GM18517 (cell line): Measurements from ENCODE around the gene MCC.

Source experiments
- ATAC-seq: cut with Tn5 transposase; IDR thresholded peaks from one replicate; pipeline ENCODE4 v1.9.1; 2021; ENCODE audit warnings: mild to moderate bottlenecking, moderate library complexity; ENCODE audit not compliant: unreplicated experiment

MCC gene

DNA sequence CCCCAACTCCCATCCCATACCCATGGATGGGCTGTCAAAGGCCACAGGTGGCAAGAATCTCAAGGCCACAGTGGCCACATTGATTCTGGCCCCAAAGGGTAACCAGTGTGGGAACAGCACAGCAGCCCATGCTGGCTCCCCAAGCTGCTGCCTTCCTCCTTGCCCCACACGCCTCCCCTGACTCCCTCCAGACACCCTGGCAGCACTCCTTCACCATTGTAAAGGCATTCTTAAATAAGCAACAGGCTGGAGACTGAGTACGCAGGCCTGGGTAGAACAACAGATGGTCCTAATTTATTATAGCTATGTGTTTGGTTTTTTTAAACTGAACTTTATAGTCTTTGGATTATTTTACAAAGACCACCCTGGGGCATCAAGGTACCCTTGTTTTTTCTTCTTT is 212.3 kb downstream of the MCC start:
- ATAC-seq, result no peak

DNA sequence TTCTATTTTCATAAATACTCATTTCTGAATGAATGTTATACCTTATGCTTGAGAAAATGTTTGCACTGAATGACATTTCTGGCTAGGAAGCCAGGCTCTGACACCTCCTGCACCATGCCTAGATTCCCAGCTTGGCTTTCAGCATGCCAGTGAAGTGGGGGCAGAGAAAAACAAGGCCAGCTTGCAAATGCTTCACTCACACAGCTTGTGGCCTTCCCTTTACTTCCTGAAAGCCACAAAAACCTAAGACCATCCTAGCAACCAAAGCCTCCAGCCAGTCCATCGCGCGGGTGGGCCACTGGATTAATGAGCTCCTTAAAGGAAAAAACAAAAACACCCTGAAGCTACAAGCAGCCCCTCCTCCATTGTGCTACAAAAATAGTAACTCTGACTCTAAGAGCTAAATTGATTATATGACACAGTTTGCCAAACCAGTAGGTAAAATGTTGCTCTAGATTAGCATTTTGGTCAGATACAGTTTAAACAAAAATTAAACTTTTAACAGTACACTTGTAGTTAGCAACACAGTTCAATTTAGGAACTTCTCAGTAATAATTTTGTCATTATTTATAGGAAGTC is 213.3 kb downstream of the MCC start:
- ATAC-seq, result no peak

DNA sequence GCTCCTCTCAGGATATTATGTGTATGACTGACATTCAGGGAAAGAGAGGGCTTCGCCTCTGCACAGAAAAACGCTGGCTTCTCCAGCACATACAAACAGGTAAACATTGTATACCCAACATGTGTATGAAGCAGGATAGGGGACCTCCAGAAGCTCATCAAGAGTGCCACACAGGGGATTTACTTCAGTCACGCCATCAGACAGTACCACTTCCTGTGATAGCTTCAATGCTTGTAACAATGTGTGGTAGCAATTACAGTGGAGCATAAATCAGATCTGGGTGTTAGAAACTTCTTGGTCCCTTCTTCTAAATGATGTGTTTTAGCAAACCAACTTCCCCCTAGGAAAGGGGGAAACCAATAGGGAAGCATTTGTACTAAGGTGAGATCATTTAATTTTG is 214.3 kb downstream of the MCC start:
- ATAC-seq, result no peak

DNA sequence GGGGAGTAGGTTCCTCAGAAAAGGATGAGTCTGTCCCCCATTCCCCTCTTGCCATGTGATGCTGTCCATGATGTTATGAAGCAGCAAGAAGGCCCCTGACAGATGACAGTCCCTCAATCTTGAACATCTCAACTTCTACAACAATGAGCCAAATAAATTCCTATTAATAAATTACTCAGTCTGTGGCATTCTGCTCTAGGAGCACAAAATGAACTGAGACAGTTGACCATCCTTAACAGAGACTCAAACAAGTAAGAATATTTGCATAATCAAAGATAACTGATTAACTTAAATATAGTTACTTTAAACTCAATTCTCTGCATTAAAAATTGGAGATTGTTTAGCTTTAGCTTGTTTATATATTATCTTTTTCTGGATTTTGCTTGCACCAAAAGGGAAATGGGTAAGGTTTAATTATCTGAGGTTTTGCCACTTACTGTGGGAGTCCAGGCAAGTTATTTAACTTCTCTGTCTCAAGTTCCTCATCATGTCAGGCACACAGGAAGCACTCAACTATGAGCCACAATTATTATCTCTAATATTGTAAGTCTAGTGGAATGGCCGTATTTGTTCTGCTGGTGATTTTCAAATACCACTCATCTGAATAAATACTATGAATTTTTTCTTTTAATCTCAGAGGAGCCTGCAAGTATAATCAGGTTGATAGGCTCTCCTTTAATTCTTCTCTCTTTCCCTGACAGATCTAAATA is 216.4 kb downstream of the MCC start:
- no peak for ATAC-seq

DNA sequence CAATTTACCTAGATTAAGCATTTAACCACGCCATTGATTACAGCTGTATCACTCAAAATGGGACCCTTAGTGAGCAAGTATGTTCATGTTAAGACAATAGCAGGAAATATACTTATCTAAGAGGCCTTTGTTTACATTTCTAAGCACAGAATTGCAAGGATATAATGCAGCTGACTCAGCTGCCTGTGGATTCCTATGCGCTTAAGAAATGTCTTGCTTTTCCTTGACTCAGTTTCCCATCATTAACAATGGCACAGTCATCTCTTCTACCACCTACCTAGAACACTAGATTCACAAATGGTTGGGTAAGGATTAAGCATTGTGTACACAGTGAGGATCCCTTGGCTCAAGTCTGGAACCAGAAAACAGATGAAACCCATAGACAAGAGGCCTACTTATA is 217.2 kb downstream of the MCC start:
- no peak for ATAC-seq

DNA sequence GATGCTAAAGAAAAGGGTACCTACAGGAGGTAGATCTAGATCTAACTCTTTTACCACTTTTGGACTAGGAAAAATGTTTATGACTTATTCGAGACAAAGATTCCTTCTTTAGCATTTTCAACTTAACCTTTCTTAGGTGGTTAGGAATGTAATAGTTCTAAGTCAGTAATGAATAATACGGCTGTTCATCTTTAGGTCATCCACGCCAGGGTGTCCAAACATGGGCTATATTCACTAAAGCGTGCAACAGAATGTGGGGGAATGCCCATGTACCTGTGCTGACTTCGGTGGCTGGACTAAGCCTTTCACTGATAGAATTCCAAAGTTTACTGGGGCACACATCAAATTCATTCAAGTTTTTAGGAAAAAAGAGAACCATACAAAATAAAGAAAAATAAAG is 218.2 kb downstream of the MCC start:
- ATAC-seq, result no peak

DNA sequence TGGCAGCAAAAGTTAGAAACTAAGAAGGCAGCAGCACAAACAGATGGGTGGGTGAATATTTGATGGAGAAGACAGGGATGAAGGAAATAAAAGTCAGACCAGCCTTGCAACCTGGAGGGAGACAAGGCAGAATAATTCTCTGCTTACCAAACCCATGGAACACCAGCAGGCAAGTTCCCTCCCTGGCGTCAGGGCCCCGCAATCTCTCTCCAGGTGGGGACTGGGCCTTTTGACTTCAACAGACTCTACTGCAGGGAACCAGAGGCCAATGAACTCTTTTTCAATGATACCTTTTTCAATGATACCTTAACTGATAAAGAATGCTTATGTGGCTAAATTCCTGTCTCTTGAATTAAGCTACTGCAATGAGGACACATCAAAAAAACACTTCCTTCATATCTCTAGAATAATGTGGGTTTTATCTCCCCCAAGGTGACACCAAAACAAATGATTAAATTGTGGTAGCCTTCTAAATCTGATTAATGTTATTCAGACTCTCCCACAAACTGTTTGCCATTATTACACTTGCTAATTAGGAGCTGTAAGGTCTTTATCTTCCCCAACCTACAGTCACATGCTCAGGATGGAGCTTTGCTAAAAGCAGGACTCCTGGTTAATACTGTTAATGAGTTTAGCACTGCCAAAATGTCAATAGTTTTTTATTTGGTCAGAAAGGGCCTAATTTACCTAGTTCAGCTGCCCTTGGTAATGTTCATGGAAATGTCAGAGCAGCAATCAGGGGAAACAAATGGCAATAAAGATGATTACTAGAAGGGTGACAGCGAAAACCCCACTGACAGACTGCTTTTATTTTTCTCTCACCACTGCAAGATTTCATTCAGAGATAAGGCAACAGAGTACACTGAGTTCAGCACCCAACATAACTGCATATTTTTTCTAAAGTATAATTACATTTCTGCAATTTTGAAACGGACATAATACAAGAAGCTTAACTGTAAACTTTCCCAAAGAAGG is 218.9 kb downstream of the MCC start:
- no peak for ATAC-seq

DNA sequence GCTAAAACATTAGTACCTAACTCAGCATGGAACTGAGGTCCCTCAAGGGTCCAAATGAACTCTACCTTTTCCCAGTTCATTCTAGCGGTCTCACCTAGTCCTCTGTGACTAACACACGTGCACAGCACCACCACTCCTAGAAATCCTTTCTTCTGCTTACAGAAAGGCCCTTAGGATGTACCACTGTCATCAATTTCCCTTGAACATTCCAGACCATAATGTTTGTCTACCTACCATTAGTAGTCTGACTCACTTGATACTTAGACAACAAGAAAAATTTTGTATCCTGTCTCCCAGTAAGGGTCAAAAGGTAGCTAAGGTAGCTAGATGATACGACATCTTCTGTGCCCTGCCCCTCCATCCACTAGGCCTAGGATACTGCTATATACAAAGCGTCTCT is 220.0 kb downstream of the MCC start:
- no peak for ATAC-seq

DNA sequence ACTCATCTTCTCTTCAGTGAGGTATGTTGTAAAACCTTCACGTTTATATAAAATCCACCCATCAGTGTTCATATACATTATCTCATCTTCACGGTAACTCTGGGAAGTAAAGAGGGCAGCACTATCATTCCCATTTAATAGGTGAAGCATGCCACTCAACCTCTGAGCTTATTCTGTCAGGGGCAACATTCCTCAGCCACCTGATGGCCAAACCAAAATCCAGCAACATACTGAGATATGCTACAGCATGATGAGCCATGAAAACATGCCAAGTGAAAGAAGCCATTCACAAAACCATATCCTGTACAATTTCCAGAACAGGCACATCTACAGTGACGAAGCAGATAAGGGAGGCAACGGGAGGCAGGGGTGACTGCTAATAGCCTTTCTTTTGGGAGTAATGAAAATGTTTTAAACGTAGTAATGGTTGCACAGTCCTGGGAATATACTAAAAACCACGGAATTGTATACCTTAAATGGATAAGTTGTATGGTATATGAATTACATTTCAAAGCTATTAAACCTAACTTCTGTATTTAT is 220.8 kb downstream of the MCC start:
- ATAC-seq, result no peak

DNA sequence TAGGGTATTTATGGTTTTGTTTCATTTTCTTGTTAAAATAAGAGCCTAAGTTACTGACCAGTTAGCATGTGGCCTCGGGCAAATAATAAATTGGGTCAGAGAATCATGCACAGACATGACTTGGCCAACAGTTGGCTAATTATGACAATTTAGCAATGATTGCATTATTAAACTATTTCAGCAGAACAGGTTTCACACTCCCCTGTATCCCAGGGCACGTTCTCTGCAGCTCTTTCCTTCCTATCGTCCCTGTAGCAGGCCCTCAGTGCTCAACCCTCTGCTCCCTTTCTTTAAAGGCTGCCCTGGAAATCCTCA is 221.4 kb downstream of the MCC start:
- no peak for ATAC-seq

DNA sequence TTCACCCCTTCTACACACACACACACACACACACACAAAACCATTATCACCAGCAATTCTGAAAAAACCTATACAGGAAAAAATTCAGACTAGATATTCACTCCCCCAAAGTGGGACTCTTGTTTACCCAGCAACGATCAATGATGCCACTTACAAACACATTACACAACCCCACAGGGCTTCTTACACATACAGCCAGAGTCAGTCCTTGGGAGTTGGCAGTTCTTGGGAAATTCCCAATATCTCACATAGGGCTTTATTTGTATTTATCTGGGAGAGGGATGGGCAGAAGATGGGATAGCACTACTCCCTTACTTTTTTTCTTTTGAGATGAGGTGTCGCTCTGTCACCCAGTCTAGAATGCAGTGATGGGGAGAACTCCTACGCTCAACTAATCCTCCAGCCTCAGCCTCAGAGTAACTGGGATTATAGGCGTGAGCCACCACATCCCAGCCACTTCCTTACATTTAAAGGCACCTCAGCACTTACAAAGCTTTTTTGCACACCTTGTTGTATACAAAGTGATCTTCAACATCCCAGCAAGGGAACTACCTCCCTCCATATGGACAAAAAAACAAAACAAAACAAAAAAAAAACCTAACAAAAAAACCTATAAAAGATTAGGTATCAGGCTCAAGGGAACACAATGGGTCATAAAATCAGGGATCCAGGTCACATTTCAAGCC is 221.9 kb downstream of the MCC start:
- no peak for ATAC-seq

DNA sequence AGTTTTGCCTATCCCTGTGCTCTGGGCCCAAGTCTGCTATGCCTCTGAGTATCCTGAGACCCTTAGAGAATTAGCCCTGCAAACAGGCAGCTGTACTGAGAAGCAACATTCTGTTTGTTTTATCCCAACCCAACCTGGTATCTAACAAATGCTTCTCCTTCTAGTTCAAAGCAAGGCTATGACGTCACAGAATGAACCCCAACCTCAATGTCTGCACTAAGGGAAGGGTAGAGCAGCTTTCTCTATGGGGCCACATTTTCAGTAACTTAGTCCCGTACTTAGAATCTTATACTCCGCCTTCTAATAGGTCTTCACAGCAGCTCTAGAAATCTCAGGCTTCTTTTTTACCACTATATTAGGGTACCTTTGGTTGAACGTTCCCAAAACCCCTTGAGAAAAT is 223.1 kb downstream of the MCC start:
- no peak for ATAC-seq

DNA sequence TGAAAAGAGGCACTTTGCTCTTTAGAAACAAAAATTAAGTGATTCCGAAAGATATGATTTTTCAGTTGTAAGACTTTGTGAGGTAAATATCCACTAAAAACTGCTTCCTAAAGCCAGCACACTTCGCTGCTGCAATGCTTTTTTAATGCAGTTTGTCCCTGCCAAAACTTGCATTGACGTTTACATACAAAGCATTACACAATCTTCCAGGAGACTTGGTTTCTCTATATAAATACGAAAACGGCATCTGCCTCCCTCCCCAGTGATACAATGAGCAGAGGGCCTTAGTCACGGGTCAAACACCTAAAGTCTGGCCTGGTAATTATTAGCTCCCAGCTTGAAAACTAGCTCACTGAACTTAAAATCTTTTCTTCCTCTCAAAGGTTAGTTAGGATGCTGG is 224.2 kb downstream of the MCC start:
- no peak for ATAC-seq

DNA sequence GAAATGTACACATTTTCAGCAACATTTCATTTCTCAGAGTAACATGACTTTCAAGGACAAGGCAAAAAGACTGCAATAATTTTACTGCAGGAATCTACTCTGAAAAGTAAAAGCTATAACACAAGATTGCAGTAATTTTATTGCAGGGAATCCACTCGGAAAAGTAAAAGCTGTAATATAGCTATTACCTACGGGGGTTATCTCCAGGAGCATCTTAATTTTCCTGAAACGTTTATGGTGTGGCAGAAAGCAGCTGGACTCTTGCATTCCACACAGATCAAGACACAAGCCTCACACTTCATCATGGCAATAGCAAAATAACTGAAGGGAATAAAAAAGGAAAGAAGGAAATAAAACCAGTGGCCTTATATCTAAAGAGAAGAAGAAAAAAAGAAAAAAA is 224.7 kb downstream of the MCC start:
- ATAC-seq, result no peak

DNA sequence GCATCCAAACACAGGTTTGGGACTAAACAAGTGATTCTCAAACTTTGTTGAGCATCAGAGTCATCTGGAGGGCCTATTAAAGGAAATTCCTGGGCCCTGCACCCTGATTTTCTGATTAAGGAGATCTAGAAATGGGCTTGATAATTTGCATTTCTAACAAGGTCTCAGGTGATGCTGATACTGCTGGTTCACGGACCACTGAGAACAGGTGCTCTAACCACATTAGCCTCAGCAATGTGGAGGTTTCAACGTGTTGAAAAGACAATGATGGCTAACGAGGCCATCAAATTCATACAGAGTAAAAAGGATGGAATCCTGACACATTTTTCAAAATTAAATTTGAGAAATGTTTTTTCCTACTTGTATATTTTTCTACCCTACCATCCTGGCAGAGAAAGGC is 225.6 kb downstream of the MCC start:
- no peak for ATAC-seq

DNA sequence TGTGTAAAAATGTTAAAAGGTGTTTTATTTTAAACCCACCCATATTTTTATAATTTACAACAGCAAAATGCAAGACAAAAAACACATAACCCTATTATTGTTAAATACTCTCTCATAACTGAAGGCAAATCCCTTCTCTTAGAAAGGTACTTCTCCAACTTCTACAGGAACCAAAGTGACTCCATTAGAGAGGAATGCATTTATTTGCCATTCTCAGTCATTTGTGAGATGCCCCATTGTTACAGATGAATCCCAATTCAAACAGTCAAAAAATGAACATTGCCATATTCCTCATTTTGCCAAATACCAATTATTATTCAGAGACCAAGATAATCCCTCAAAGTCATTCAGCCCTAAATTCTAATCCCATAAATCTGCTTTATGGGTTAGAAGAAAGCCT is 229.2 kb downstream of the MCC start:
- ATAC-seq, result no peak

DNA sequence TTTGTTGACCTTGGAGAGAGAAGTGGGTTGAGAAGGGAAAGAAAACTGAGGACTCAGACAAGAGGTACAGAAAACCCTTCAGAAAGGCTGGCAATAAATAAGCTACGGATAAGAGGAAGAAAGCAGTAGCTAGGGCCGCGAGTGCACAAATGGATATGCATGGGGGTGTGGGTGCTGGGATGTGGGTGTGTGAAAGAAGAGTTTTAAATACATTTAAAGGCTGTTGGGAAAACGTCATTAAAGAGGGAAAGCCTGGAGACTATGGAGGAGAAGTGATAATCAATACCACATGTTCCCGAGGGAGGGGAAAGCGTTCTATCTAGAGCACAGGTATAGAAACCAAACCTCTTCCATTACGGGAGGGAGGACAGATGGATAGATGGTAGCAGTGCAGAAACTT is 230.7 kb downstream of the MCC start:
- no peak for ATAC-seq

DNA sequence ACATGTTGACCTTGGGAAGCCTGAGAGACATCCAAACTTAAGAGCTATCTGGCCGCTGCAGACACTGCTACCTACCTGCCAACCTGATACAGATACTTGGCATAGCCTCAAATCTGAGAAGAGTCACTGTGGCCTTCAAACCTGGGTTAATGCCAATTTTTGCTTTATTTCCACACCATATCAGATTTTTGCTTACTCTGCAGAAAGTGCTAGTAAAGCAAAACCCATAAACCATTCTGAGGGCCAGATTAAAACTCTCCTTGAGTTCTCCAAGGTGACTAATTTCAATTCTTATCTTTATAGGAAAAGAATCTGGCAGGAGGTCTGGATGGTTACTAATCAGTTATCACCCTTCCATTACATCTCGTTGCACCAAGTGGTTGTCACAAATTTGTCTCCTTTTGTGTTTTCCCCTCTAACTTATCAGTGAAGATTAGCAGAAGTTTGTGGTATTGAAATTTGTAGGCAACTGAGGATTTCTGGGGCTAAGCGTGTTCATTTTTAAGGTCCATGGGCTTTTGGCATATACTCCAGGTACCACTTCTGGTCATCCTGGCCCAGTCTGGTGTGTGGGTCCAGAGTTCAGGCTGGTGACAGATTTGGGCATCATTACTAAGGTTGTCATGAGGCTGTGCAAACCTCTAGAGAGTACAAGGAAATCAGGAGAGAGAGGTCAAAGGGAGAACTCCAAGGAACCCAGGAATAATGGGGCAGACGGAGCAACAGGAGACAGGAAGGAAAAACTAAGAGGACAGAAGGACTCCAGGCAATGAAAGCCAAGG is 231.4 kb downstream of the MCC start:
- ATAC-seq, result no peak

DNA sequence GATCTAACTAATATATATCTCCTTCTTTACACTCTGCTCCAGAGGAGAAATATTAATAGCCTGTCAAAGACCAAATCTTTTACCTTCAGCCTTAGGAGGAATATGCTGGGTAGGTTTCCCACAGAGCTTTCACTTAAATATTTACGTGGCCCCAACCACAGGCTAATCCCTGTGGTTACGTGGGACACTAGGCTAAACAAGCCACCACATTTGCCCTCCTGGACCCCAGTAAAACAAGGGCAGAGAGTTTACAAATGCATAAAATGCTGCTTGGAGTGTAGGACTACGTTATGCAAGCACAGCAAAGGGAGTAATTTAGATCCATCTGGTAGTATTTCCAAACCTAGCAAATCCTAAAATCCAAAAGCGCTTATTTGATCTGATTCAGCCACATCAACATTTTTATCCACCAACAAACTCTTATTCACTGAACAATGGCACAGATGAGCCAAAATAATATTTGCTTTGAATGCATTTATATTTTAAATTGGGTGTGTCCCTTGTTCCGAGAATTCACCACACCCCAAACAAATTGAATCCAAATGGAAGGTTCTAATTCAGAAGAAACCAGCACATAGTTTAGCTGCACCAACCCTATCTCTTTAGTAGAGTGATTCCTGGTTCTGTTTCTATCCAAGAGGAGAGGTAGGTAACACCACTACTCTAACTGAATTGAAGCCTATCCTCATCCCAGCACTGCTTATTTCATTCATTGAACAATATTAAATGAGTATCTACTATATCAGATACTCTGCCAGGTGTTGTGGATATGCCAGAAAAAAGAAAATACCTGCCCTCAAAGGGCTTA is 232.5 kb downstream of the MCC start:
- no peak for ATAC-seq

DNA sequence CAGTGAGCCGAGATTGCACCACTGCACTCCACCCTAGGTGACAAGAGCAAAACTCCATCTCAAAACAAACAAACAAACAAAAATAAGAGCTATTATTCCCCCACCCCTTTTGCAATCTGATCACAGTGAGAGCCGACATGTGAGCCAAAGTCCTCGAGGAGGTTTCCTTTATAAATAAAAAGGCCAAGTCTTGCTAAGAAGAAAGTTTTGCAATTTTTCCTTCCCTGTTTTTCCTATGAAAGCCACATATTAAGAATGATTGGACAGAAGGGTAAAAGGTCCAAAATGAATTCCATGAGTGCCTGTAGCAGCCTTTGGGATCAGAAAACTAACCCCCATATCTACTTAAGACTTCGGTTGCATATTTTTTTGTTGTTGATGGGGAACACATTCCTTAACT is 233.1 kb downstream of the MCC start:
- no peak for ATAC-seq
